ENCODE results near the gene NKD1. TPM values are rescaled to one million over a fixed set of nuclear protein-coding genes. Genes with fewer than 3 reads are reported as not detected.

Gene NKD1
- polyA plus RNA-seq, 1 experiment = 0.11 TPM

DNA sequence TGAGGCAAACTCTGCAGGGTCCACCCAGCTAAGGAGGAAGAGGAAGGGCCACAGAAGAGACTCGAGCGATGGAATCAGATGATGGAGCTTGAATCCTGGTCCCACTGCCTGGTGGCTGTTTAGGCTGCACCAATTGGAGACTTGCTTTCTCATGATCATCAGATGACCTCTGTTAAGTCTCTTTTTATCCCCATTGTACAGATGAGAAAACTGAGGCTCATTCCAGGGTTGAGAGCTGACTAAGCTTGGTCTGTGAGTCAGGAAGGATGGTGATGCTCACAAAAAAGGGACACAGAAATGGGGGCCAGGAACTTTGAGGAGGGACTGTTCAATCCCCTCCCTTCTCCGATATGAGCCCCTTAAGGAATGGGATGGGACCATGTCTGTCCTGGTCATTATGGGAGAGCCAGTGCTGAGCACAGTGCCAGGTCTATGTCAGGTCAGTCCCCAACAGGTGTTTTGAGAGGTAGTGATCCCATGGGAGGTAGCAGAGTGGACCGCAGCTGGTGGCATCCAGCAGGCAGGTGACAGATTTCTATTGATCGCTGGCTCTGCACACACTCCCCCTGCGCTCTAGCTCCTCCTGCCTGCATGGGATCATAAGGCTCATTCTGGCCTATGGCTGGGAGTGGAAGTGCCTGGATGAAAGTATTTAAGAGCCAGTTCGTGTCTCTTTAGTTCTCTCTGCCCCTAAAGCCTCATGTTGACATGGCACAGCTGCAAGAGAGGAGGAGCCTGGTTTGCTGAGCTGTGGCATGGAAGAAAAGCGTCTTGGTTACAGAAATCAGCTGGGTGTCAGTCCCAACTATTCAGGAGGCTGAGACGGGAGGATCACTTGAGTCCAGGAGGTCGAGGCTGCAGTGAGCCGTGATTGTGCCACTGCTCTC, 105.7 kb downstream of the NKD1 start:
- Histone ChIP-seq H3K4me3 (ENCODE audit: low read depth, low read length) (no peak overlapping the region), H3K27me3 (ENCODE audit: control insufficient read depth, insufficient read depth, low read length) (peaks cover 3% of the 10 kb centered on the region; the same call in 1 of the 2 replicates), H3K36me3 (ENCODE audit: control insufficient read depth, insufficient read depth, low read length) (no peaks in the 10 kb centered on the region)
- ChIA-PET POLR2A (no interaction called here), CTCF (interaction anchor here (0.6 to 1.8 kb wide), 7 partner anchors 9 to 868 kb away, joined by 3 to 6 read pairs (median 3); no protein-coding TSS in a partner anchor)
- no peak for DNase-seq (ENCODE audit: low read depth)
- TF ChIP-seq, protein P1, sequence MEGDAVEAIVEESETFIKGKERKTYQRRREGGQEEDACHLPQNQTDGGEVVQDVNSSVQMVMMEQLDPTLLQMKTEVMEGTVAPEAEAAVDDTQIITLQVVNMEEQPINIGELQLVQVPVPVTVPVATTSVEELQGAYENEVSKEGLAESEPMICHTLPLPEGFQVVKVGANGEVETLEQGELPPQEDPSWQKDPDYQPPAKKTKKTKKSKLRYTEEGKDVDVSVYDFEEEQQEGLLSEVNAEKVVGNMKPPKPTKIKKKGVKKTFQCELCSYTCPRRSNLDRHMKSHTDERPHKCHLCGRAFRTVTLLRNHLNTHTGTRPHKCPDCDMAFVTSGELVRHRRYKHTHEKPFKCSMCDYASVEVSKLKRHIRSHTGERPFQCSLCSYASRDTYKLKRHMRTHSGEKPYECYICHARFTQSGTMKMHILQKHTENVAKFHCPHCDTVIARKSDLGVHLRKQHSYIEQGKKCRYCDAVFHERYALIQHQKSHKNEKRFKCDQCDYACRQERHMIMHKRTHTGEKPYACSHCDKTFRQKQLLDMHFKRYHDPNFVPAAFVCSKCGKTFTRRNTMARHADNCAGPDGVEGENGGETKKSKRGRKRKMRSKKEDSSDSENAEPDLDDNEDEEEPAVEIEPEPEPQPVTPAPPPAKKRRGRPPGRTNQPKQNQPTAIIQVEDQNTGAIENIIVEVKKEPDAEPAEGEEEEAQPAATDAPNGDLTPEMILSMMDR (IDR thresholded peaks at IDR 0.05; ENCODE audit: insufficient read depth, low read depth, low read length) = no peak

DNA sequence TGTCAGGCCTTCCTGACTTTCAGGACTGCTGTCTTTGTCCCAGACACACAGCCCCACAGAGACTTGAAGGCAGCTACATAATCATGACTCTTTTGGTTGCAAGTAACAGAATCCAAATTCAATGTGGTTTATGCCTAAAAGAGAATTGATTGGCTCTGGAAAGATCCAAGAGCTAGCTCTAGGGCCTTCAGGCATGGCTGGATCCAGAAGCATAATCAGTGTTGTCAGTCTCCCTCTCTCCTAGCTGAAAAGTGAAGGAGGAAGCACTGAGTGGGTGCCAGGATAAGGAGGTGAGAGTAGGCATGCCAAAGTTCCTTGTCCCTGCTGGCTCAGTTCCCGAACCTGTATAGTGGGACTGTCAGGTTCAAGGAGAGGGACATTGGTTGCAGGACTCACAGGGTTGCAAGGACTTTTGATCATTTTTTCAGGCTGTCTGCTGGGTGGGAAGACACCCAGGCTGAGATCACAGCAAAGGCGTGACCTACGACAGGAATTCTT, 107.4 kb downstream of the NKD1 start:
- Histone ChIP-seq H3K4me3 (ENCODE audit: low read depth, low read length) (no peak overlapping the region), H3K27me3 (ENCODE audit: control insufficient read depth, insufficient read depth, low read length) (peaks cover 3% of the 10 kb centered on the region; the same call in 1 of the 2 replicates), H3K36me3 (ENCODE audit: control insufficient read depth, insufficient read depth, low read length) (no peaks in the 10 kb centered on the region)
- CTCF ChIA-PET = interaction anchor here (2.9 kb wide), 1 partner anchor 10 kb away, joined by 12 read pairs; no protein-coding TSS in a partner anchor
- TF ChIP-seq, protein P1 (IDR thresholded peaks at IDR 0.05; ENCODE audit: insufficient read depth, low read depth, low read length) = no peak
- POLR2A ChIA-PET = no interaction called here
- DNase-seq (ENCODE audit: low read depth) = no peak

DNA sequence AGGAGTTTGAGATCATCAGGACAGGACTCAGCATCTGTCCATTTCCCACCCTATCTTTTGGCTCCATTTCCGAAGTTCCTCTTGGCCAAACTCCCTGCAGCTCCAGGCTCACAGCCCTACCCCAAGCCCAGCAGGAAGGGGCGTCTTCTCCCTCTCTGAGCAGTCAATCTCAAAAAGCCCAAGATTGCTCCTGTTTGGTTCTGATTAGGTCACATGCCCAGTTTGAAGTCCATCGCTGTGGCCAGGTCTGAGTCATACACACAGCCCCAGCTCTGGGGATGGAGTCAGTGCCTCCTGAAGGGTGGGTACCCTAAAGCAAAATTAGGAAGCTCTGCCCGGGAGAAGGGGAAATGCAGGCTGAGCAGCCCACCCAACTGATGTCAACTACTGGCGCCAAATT, 109.0 kb downstream of the NKD1 start:
- CTCF ChIA-PET = interaction anchor here (0.7 to 2.9 kb wide), 2 partner anchors 8 to 383 kb away, joined by 3 to 12 read pairs; no protein-coding TSS in a partner anchor
- POLR2A ChIA-PET = no interaction called here
- no peak for DNase-seq (ENCODE audit: low read depth)

DNA sequence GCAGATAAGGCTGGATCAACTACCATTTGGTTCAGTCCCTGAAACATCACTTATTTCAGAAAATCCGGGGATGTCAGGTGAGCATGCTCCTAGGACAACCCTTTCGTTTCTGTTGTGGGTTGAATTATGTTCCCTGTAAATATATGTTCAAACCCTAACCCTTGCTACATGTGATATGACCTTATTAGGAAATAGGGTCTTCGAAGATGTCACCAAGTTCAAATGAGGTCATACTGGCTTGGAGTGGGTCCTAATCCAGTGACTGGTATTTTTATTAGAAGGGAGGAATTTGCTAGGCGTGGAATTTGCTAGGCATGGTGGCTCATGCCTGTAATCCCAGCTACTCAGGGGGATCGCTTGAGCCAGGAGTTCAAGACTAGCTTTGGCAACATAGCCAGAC, 111.6 kb downstream of the NKD1 start:
- POLR2A ChIA-PET = interaction anchor here (0.6 kb wide), 1 partner anchor 838 kb away, joined by 4 read pairs; no protein-coding TSS in a partner anchor
- CTCF ChIA-PET = no interaction called here
- H3K4me3 ChIP-seq (ENCODE audit: low read depth, low read length) = no peak overlapping the region
- no peaks in the 10 kb centered on the region for H3K27me3 ChIP-seq (ENCODE audit: control insufficient read depth, insufficient read depth, low read length)
- no peaks in the 10 kb centered on the region for H3K36me3 ChIP-seq (ENCODE audit: control insufficient read depth, insufficient read depth, low read length)
- TF ChIP-seq, protein P1 (IDR thresholded peaks at IDR 0.05; ENCODE audit: insufficient read depth, low read depth, low read length) = no peak
- DNase-seq (ENCODE audit: low read depth) = no peak

More for the DNA sequence above, 109.0 kb downstream of the NKD1 start:
- Histone ChIP-seq H3K36me3 (ENCODE audit: control insufficient read depth, insufficient read depth, low read length) (no peaks in the 10 kb centered on the region), H3K27me3 (ENCODE audit: control insufficient read depth, insufficient read depth, low read length) (peaks cover 3% of the 10 kb centered on the region; the same call in 1 of the 2 replicates), H3K4me3 (ENCODE audit: low read depth, low read length) (no peak overlapping the region)
- TF ChIP-seq, protein P1 (IDR thresholded peaks at IDR 0.05; ENCODE audit: insufficient read depth, low read depth, low read length) = no peak

DNA sequence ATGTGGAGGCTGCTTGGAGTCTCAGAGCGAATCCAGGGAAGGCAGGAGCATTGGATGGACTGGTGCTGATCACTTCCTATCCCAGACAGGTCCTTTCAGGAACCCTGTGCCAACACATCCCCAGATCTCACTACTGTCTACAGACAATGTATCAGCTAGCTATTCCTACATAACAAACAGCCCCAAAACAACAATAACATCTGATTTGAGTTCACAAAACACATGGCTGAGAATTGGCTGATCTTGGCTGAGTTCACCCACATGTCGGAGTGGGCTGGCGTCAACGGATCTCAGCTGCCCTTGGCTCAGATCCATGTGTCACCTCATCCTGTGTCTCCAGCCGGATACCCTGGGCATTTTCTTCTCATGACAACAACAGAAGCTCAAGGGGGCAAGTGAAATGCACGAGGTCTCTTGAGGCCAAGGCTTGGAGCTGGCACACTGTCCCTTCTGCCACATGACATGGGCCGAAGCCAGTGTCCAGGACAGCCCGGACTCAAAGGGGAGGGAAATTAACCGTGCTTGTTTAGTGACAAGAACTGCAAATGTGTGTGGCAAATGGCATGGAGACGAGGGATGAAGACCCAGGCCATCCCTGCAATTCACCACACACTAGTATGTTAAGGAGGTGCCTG, 114.2 kb downstream of the NKD1 start:
- no peaks in the 10 kb centered on the region for H3K36me3 ChIP-seq (ENCODE audit: control insufficient read depth, insufficient read depth, low read length)
- no peak overlapping the region for H3K4me3 ChIP-seq (ENCODE audit: low read depth, low read length)
- CTCF ChIA-PET = interaction anchor here (0.9 to 8.7 kb wide), 6 partner anchors 10 to 336 kb away, joined by 3 to 105 read pairs (median 4); partner anchors contain the start of genes BRD7 and SNX20
- TF ChIP-seq, protein P1 (IDR thresholded peaks at IDR 0.05; ENCODE audit: insufficient read depth, low read depth, low read length) = no peak
- no peaks in the 10 kb centered on the region for H3K27me3 ChIP-seq (ENCODE audit: control insufficient read depth, insufficient read depth, low read length)
- POLR2A ChIA-PET = no interaction called here
- DNase-seq (ENCODE audit: low read depth) = no peak

All from BJ (cell line).